Upper lobe of left lung (tissue), 4 donors: ENCODE data around the gene SCGB1D1.

Experiments
- CTCF ChIP-seq, 6 experiments: fragments of 450-650 bp in 4 of 6; fragments of 200-600 bp in 2 of 6; sonication (generic) in 2 of 6; IDR thresholded peaks; one replicate each; pipeline ENCODE4 v1.5.1; 2016 to 2019; ENCODE audit warnings: antibody characterized with exemption in 6 of 6
- POLR2A ChIP-seq, 4 donors: fragments of 450-650 bp; IDR thresholded peaks; one replicate each; pipeline ENCODE4 v1.5.1; 2016 to 2017; ENCODE audit warnings: antibody characterized with exemption in 4 of 4, mild to moderate bottlenecking in 2 of 4

DNA sequence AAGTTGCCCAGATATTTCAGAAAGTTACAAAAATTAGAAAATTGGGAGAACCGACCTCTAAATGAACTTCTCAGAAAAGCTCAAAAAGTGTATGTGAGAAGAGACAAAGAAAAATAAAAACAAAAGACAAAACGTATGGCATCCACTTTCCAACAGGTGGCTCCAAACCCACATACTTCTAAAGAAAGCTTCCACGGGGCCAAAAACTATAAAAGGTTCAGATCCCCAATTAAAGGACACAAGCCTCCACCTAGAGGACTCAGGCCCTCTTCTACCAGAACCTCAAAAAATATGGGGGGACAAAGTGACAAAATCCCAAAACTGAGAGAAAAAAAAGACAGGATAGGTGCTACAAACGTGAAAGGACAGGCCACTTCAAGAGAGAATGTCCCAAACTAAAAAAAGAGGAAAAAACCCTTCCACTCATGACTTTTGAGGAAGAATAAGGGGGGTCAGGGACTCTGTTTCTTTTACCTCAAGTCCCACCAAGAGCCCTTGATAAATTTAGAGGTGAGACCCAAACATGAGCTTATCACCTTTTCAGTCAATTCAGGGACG lies 27.3 kb downstream of the SCGB1D1 start:
- TF ChIP-seq CTCF (IDR thresholded peaks at IDR 0.05) (peak in 4 of 6 experiments; percentile 5 to 18 (median 12)), POLR2A (IDR thresholded peaks at IDR 0.05) (no peak)
